SU-DHL-6 (cell line): ENCODE results near the gene DYNLT5.

Source experiments
- CTCF ChIP-seq: fragments of 200-600 bp; sonication (generic); IDR thresholded peaks from one replicate; pipeline ENCODE4 v1.5.1; 2017; ENCODE audit warnings: antibody characterized with exemption, mild to moderate bottlenecking, low read length, moderate library complexity; ENCODE audit not compliant: insufficient read depth, poor library complexity, severe bottlenecking
- EZH2phosphoT487 ChIP-seq: fragments of 200-600 bp; sonication (generic), shearing (Covaris generic); conservative IDR thresholded peaks from 2 replicates; pipeline ENCODE4 v1.6.1; 2018; ENCODE audit warnings: mild to moderate bottlenecking, antibody characterized with exemption, low read length, moderate library complexity, mixed read lengths

- TF ChIP-seq CTCF (no peak), EZH2phosphoT487 (no peak)
Measured at GRCh38 chr1:66732407-66733166, 19.7 kb upstream of the DYNLT5 start.
